NCI-H446 treated with DMSO at 0.1 percent for 48 hours (cell line): Measurements from ENCODE around the gene CCM2.

Experiments
- DNase-seq: peaks from one replicate; lab custom pipeline; 2025; lab: John Stamatoyannopoulos, UW

Gene CCM2

GRCh38 chr7:45065031-45065995 lies 65.3 kb downstream of the CCM2 start:
- DNase-seq, result no peak

DNA sequence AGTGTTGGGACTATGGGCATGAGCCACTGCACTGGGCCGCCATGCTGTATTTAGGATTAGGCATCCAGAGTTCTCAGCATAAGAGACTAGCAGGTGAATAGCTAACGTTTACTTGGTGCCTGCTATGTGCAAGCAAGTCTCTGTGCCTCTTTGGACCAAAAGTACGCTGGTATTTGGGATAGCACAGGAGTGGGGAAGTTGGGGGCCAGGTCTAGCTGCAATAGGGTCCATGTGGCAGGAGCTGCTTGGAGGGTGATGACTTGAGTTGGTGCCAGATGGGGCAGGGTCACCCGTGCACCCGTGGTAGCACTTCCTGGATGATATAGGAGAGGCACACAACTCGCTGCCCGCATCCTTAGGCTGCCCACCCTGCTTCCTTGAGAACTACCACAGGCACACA lies 66.4 kb downstream of the CCM2 start:
- DNase-seq, result no peak

- no peak for DNase-seq
Measured at GRCh38 chr7:45067582-45067981, 67.6 kb downstream of the CCM2 start.

DNA sequence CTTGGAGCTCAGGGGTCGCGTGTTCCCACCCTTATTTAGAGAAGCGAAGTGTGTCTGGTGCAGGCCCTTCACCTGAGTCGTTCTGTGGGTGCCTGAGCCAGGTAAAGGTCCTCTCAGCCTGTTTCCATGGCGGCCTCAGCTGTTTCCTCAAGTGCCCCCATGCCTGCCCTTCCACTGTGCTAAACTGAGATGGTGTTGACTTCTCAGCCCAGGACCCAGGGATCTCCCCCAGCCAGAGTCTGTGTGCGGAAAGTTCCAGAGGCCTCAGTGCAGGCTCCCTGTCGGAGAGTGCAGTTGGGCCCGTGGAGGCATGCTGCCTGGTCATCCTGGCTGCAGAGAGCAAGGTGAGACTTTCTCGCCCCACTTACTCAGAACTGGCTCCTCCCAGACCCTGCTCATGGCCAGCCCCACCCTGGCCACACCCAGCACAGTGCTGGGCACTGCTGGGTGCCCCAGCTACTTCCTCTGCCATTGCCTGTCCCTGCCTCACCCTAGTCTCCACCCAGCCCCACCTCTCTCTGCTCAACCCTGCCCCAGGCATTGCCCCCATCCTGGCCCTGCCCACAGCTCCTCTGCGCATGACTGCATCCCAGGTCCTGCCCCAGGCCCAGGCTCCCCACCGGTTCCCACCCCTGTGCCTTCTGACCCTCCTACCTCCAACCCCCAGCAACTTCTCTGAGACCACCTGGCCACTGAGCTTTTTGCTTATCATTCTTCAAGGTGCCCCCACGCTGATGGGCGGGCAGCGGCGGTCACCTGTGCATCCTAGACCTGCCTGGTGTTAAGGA lies 68.4 kb downstream of the CCM2 start:
- DNase-seq, result no peak

DNA sequence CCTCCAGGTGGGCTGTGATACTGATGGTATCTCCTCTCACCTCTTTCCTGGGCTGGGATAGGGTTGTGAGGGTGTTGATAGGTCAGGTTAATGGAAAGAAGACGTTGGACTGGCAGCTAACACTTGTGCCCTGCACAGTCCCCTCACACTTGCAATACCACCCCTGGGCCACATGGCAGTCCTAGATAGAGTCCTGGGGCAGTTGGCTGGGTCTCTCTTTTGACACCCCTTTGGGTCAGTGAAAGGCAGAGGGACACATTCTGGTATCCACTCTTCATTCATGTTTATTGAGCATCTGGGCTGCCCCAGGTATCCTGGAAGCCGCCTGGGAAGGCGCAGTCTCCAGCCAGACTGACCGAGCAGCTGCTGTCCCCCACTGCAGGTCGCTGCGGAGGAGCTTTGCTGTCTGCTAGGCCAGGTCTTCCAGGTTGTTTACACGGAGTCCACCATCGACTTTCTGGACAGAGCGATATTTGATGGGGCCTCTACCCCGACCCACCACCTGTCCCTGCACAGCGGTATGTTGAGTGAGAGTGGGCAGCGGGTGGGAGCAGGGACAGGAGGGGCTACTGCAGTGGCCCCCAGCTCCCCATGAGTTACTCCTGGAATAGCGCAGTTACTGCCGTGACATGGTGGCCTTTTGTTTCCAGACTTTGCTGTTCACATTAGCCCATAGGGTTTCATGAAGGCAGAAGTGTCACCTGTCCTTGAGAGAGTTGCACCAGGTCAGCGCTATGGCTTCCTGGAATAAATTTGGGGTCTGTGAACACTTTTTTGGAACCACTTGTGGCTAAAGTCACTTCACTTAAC lies 69.6 kb downstream of the CCM2 start:
- no peak for DNase-seq

DNA sequence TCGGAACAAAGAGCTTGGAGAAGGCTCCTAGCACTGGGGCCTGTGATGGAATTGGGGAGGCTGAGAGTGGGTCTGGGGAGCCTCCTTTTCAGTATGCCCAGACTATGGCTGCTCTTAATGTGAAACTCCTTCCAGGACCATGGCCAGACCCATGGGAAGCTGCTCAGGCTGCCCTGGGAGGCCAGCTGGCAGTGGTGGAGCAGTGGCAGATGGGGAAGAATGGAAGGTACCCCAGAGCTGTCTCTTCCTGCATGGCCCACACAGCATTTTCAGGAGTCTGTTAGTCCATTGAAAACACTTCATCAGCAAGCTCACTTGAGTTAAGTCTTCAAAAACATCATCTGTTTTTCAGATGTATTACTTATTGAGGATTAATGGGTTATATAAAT lies 70.2 kb downstream of the CCM2 start:
- no peak for DNase-seq

DNA sequence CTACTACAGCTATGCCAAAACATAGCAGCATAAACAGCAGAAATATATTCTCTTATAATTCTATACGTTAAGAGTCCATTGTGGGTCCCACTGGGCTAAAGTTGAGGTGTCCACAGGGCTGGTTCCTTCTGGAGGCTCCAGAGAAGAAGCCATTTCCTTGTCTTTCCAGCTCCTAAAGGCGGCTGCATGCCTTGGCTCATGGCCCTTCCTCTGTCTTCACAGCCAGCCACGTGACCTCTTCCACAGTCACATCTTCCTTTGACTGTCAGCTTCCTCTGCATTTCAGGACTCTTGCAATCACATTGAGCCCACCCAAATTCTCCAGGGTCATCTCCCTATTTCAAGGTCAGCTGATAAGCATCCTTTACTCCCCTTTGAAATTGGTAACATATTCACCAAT lies 71.5 kb downstream of the CCM2 start:
- no peak for DNase-seq

DNA sequence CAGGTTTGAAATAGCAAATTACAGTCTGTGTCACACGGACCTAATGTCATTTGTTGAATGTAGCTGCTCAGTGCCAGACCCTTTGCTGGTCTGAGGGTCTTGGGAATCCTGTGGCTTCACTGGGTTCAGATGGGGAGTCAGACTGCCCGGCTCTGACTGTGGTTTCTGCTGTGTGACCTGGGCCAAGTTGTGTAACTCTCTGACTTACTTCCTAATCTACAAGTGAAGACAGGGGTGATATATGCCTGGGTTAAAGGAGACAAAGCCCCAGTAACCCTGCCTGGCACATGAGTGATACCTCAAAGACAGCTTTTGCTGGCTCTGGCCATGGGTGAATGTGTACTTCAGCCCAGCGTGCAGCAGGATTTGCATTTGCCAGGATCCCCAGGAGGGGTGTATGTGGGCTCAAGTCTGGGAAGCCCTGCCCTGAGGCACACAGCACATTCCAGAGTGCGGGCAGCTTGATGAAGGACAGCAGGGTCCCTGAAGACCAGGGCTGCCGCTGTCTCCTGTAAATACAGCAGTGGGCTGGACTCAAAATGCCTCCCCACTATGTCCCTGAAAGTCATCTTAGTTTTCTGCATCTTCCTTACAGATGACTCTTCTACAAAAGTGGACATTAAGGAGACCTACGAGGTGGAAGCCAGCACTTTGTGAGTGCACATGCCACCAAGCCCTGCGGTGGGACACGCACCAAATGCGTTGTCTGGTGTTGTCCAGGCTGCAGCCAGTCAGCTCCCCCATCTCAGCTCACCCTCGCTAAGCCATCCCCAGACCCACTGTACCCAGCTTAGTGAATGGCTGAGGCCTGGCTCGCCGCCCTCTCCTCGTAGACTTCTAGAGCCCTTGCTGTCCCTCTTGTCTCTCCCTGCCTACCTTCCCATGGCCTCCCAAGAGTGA lies 72.4 kb downstream of the CCM2 start:
- no peak for DNase-seq

DNA sequence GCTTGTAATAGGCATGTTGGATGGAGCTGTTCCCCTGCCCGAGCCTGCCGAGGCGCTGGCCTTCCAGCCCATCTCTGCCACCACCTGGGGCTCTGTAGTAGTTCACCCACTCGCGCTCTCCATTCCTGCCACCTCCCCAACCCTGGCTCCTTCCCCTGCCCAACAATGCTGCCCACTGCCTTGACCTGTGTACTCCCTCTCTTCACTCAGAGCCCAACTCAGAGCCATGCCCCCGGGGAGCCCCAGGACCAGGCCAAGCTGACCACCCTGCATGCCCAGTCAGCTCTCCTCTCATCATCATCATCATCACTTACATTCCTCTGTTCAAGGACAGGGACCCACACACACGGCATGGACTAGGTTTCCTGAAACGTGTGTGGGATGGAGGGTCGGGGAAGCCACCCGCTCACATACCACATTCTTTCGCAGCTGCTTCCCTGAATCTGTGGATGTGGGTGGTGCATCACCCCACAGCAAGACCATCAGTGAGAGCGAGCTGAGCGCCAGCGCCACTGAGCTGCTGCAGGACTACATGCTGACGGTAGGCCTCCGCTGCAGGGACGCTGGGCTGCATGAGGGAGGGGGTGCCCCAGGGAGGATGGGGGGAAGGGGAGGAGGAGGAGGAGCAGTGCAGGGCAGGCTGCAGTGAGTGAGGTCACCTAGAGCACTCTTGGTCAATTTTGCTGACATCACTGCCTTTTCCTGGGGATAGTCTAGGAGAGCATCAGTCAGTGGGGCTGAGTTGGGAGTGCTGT lies 73.2 kb downstream of the CCM2 start:
- no peak for DNase-seq

GRCh38 chr7:45073786-45074527 lies 74.0 kb downstream of the CCM2 start:
- no peak for DNase-seq

GRCh38 chr7:45074528-45075354 lies 74.7 kb downstream of the CCM2 start:
- no peak for DNase-seq

GRCh38 chr7:45075355-45075644 lies 75.3 kb downstream of the CCM2 start:
- no peak for DNase-seq

DNA sequence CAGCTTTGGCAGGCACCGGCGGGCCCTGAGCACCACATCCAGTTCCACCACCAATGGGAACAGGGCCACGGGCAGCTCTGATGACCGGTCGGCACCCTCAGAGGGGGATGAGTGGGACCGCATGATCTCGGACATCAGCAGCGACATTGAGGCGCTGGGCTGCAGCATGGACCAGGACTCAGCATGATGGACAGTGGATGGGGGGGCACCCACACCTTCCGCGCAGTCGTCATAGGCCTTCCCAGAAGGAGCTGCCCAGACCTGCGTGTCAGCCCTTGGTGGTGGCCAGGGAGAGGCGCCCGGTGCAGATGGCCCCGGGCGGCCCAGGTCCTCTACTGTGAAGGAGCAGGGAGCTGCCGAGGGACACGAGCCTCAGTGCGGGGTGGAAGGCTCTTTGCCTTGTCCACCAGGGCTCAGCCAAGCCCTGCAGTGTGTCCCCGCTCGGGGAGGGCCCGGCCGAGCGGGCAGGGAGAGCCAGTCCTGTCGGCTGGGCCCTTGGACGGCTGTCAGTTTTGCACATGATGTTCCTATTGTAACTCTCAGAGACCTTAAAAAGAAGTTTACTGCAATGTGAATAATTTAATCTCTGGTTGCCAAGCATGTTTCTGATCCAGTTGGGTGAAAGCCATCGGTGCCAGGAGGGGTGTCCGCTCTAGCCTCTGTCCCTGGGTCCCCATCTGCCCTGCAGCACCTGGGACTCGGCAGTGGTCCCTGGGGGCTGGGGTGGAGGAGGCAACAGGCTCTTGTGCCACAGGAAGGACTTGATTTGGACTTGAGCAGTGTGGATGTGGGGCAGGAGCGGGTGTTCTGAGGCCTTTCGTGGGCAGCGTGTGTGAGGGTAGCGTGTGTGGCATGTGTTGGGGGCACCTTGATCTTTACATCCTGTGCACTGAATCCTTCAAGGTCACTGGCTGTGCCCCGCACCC lies 76.1 kb downstream of the CCM2 start:
- DNase-seq, result no peak

- no peak for DNase-seq
Measured at GRCh38 chr7:45076946-45077345, 76.9 kb downstream of the CCM2 start.

GRCh38 chr7:45077579-45077978 lies 77.6 kb downstream of the CCM2 start:
- no peak for DNase-seq

DNA sequence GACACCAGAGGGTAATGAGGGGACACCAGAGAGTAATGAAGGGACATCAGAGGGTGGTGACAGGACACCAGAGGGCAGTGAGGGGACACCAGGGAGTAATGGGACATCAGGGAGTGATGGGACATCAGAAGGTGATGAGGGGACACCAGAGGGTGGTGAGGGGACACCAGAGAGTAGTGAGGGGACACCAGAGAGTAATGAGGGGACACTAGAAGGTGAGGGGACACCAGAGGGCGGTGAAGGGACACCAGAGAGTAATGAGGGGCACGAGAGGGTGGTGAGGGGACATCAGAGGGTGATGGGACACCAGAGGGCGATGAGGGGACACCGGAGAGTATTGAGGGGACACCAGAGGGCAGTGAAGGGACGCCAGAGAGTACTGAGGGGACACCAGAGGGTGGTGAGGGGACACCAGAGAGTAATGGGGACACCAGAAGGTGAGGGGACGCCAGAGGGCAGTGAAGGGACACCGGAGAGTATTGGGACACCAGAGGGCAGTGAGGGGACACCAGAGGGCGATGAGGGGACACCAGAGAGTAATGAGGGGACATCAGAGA lies 78.2 kb downstream of the CCM2 start:
- DNase-seq, result no peak

DNA sequence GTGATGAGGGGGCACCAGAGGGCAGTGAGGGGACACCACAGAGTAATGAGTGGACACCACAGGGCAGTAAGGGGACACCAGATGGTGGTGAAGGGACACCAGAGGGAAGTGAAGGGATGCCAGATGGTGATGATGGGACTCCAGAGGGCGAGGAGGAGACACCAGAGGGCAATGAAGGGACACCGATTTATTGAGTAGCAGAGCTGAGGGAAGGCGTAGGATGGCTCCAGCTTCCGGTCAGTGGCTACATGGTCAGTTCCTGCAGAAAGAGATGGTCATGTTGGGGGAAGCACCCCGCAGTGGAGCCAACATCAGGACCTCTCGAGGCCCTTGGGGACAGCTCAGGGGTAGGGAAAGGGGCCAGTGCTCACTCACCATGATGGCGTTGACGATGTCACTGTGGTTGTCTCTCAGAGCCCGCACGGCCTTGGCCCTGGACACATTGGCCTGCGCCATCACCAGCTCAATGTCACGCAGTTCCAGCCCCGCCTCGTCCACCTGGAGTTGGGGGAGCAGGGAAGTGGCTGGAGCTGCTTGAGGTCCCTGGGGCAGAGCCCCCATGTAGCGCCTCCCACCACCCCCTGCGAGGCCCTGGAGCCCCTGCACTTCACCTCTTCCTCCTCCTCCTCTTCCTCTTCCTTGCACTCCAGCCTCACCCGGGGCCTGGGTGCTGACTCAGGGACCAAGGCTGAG lies 80.4 kb downstream of the CCM2 start:
- no peak for DNase-seq
